Neural cell (in vitro differentiated cells): Measurements from ENCODE around the gene CACNA1C. TPM values are rescaled to one million over a fixed set of nuclear protein-coding genes. Genes with fewer than 3 reads are reported as not detected.

Experiments used
- H2AFZ ChIP-seq: fragments of 200-600, 300-800 bp; sonication (generic), shearing (Covaris generic); 2 replicates; pipeline ENCODE4 v1.6.0; 2014; ENCODE audit warnings: low read depth, mild to moderate bottlenecking, antibody characterized with exemption, low read length, moderate library complexity
- H3F3A ChIP-seq: fragments of 200-600 bp; shearing (Covaris generic); 2 replicates; pipeline ENCODE4 v1.6.1; 2016; ENCODE audit warnings: mild to moderate bottlenecking, moderate library complexity, mixed read lengths, antibody characterized with exemption, low read length; ENCODE audit not compliant: insufficient read depth, poor library complexity, severe bottlenecking
- H3K27ac ChIP-seq: fragments of 200-600, 300-800 bp; sonication (generic), shearing (Covaris generic); 2 replicates; pipeline ENCODE4 v1.5.1; 2014; ENCODE audit warnings: mild to moderate bottlenecking, low read length, moderate library complexity
- H3K27me3 ChIP-seq: fragments of 300-800, 200-600 bp; sonication (generic), shearing (Covaris generic); 2 replicates; pipeline ENCODE4 v1.6.0; 2014; ENCODE audit warnings: mild to moderate bottlenecking, low read depth, low read length, moderate library complexity; ENCODE audit not compliant: insufficient read depth
- H3K36me3 ChIP-seq: fragments of 300-800, 200-600 bp; sonication (generic), shearing (Covaris generic); 2 replicates; pipeline ENCODE4 v1.5.1; 2014; ENCODE audit warnings: mild to moderate bottlenecking, antibody characterized with exemption, low read length, moderate library complexity; ENCODE audit not compliant: insufficient read depth
- H3K4me2 ChIP-seq: fragments of 300-800, 200-600 bp; sonication (generic), shearing (Covaris generic); 2 replicates; pipeline ENCODE4 v1.6.0; 2014; ENCODE audit warnings: mild to moderate bottlenecking, low read length
- H3K4me3 ChIP-seq: fragments of 300-800, 200-600 bp; sonication (generic), shearing (Covaris generic); 2 replicates; pipeline ENCODE4 v1.5.1; 2014; ENCODE audit warnings: mild to moderate bottlenecking, low read length, moderate library complexity
- H3K79me2 ChIP-seq: fragments of 200-600 bp; shearing (Covaris generic); replicated peaks from 2 replicates; pipeline ENCODE4 v1.6.0; 2014; ENCODE audit warnings: mild to moderate bottlenecking, low read length, moderate library complexity; ENCODE audit not compliant: insufficient read depth
- H3K9ac ChIP-seq: fragments of 300-800, 200-600 bp; sonication (generic), shearing (Covaris generic); 2 replicates; pipeline ENCODE4 v1.6.1; 2016; ENCODE audit warnings: mild to moderate bottlenecking, low read length, mixed read lengths
- H3K9me2 ChIP-seq: fragments of 200-600 bp; shearing (Covaris generic); 2 replicates; pipeline ENCODE4 v1.6.1; 2016; ENCODE audit warnings: mild to moderate bottlenecking, low read length, mixed read lengths; ENCODE audit not compliant: insufficient read depth
- H3K9me3 ChIP-seq: fragments of 200-600, 300-800 bp; sonication (generic), shearing (Covaris generic); 2 replicates; pipeline ENCODE4 v1.6.1; 2016; ENCODE audit warnings: mild to moderate bottlenecking, mixed run types, low read length, moderate library complexity, mixed read lengths
- H4K20me1 ChIP-seq: fragments of 200-600 bp; shearing (Covaris generic); 2 replicates; pipeline ENCODE4 v1.6.1; 2016; ENCODE audit warnings: mild to moderate bottlenecking, mixed run types; ENCODE audit not compliant: insufficient read depth
- CTCF ChIP-seq: fragments of 450-650 bp; IDR thresholded peaks from 2 replicates; pipeline ENCODE4 v1.5.1; 2014; ENCODE audit warnings: antibody characterized with exemption, mild to moderate bottlenecking, moderate library complexity; ENCODE audit not compliant: poor library complexity, severe bottlenecking
- EP300 ChIP-seq: fragments of 450-650 bp; conservative IDR thresholded peaks from 2 replicates; pipeline ENCODE4 v1.6.1; 2014; ENCODE audit warnings: antibody characterized with exemption, mild to moderate bottlenecking, moderate library complexity; ENCODE audit not compliant: poor library complexity, severe bottlenecking
- EZH2 ChIP-seq: fragments of 200-600, 300-800 bp; shearing (Covaris generic), sonication (generic); IDR thresholded peaks from 2 replicates; pipeline ENCODE4 v1.6.1; 2014; ENCODE audit warnings: antibody characterized with exemption, low read length, borderline replicate concordance, mild to moderate bottlenecking; ENCODE audit not compliant: insufficient read depth, poor library complexity, severe bottlenecking
- MXI1 ChIP-seq: fragments of 450-650 bp; conservative IDR thresholded peaks from 2 replicates; pipeline ENCODE4 v1.6.1; 2014; ENCODE audit warnings: antibody characterized with exemption, mild to moderate bottlenecking; ENCODE audit not compliant: poor library complexity, severe bottlenecking
- POLR2AphosphoS5 ChIP-seq: IDR thresholded peaks from 2 replicates; pipeline ENCODE4 v1.6.1; 2012
- RAD21 ChIP-seq: fragments of 450-650 bp; conservative IDR thresholded peaks from 2 replicates; pipeline ENCODE4 v1.6.1; 2014; ENCODE audit warnings: antibody characterized with exemption, mild to moderate bottlenecking, moderate library complexity
- SMC3 ChIP-seq: fragments of 450-650 bp; conservative IDR thresholded peaks from 2 replicates; pipeline ENCODE4 v1.6.1; 2014; ENCODE audit warnings: antibody characterized with exemption, mild to moderate bottlenecking, moderate library complexity; ENCODE audit not compliant: poor library complexity
- TAF1 ChIP-seq: IDR thresholded peaks from 2 replicates; pipeline ENCODE4 v1.6.1; 2012; ENCODE audit warnings: low read depth
- polyA plus RNA-seq: library from polyadenylated mRNA; depleted of rRNA; stranded (reverse); fragments of >200 nt; gene quantifications from 2 replicates; pipeline ENCODE4 v1.2.3, GENCODE V29; 2014
- TF ChIP-seq, protein P1 (sequence below): IDR thresholded peaks from 2 replicates; pipeline ENCODE4 v1.6.1; 2012; ENCODE audit warnings: borderline replicate concordance

CACNA1C gene
- polyA plus RNA-seq, 1 donor from 2014 or later = 9.7 TPM

DNA sequence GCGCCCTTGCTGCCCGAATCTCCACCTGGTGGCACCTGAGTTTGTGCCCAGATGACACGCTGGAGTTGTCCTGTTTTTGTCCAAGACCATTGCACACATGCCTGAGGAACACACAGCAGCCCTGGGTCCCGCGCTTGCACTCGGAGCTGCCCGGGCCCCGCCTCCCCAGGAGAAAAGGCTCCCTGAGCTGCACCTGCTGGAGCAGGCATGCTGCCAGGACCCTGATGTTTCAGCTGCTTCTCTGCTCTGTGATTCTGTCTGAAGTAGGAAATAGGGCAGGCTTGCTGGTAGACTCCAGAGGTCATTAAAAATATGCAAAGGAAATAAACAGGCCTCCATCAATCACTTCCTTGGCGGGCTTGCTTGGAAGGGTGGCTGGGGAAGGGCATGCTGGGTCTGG lies 271.6 kb downstream of the CACNA1C start:
- H3K9me3 ChIP-seq = no peaks in the 10 kb centered on the region
- no peak overlapping the region for H3K9ac ChIP-seq
- H3F3A ChIP-seq = no peaks in the 10 kb centered on the region
- no peak overlapping the region for H3K4me3 ChIP-seq
- H3K79me2 ChIP-seq = no peaks in the 10 kb centered on the region
- no peaks in the 10 kb centered on the region for H3K9me2 ChIP-seq
- no peak overlapping the region for H3K4me2 ChIP-seq
- H3K27me3 ChIP-seq = no peaks in the 10 kb centered on the region
- H3K36me3 ChIP-seq = no peaks in the 10 kb centered on the region
- no peaks in the 10 kb centered on the region for H4K20me1 ChIP-seq
- no peak overlapping the region for H3K27ac ChIP-seq
- no peak for TF ChIP-seq RAD21
- TF ChIP-seq TAF1 = no peak
- TF ChIP-seq POLR2AphosphoS5 = no peak
- TF ChIP-seq CTCF = no peak
- TF ChIP-seq, protein P1, sequence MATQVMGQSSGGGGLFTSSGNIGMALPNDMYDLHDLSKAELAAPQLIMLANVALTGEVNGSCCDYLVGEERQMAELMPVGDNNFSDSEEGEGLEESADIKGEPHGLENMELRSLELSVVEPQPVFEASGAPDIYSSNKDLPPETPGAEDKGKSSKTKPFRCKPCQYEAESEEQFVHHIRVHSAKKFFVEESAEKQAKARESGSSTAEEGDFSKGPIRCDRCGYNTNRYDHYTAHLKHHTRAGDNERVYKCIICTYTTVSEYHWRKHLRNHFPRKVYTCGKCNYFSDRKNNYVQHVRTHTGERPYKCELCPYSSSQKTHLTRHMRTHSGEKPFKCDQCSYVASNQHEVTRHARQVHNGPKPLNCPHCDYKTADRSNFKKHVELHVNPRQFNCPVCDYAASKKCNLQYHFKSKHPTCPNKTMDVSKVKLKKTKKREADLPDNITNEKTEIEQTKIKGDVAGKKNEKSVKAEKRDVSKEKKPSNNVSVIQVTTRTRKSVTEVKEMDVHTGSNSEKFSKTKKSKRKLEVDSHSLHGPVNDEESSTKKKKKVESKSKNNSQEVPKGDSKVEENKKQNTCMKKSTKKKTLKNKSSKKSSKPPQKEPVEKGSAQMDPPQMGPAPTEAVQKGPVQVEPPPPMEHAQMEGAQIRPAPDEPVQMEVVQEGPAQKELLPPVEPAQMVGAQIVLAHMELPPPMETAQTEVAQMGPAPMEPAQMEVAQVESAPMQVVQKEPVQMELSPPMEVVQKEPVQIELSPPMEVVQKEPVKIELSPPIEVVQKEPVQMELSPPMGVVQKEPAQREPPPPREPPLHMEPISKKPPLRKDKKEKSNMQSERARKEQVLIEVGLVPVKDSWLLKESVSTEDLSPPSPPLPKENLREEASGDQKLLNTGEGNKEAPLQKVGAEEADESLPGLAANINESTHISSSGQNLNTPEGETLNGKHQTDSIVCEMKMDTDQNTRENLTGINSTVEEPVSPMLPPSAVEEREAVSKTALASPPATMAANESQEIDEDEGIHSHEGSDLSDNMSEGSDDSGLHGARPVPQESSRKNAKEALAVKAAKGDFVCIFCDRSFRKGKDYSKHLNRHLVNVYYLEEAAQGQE = no peak
- TF ChIP-seq EP300 = no peak
- TF ChIP-seq EZH2 = no peak
- TF ChIP-seq MXI1 = no peak
- no peak for TF ChIP-seq SMC3
- no peak overlapping the region for H2AFZ ChIP-seq

- no peak overlapping the region for H2AFZ ChIP-seq
- no peak overlapping the region for H3K4me2 ChIP-seq
- H3K4me3 ChIP-seq = no peak overlapping the region
- H3K27ac ChIP-seq = no peak overlapping the region
- no peaks in the 10 kb centered on the region for H3F3A ChIP-seq
- no peak for TF ChIP-seq TAF1
- no peak for TF ChIP-seq CTCF
- TF ChIP-seq, protein P1 = no peak
- TF ChIP-seq SMC3 = no peak
- no peak for TF ChIP-seq POLR2AphosphoS5
- H3K9me3 ChIP-seq = no peaks in the 10 kb centered on the region
- no peaks in the 10 kb centered on the region for H3K27me3 ChIP-seq
- no peaks in the 10 kb centered on the region for H3K9me2 ChIP-seq
- H3K36me3 ChIP-seq = no peaks in the 10 kb centered on the region
- H4K20me1 ChIP-seq = no peaks in the 10 kb centered on the region
- H3K79me2 ChIP-seq = no peaks in the 10 kb centered on the region
- no peak overlapping the region for H3K9ac ChIP-seq
These were observed 272.7 kb downstream of the CACNA1C start for GRCh38 chr12:2325519-2325918.
